Uterus (tissue), 4 donors: Measurements from ENCODE around the gene HOXD8. TPM values are rescaled to one million over a fixed set of nuclear protein-coding genes. Genes with fewer than 3 reads are reported as not detected.

ENCODE experiments used
- DNase-seq, 2 donors: peaks; one replicate each; pipeline ENCODE4 v3.0.0-alpha.2; 2019 to 2020
- H3K27ac ChIP-seq, 2 donors: fragments of 200-600 bp; sonication (generic); 1 replicate in 1 of 2; 2 replicates in 1 of 2; pipeline ENCODE4 v1.5.1; 2016 to 2018
- H3K27me3 ChIP-seq, 2 donors: fragments of 200-600 bp; sonication (generic); one replicate each; pipeline ENCODE4 v1.5.1; 2018 to 2019; ENCODE audit warnings: control low read depth in 1 of 2
- H3K36me3 ChIP-seq, 2 donors: fragments of 200-600 bp; sonication (generic); one replicate each; pipeline ENCODE4 v1.5.1; 2019; ENCODE audit warnings: control low read depth in 1 of 2
- H3K4me1 ChIP-seq, 2 donors: fragments of 200-600 bp; sonication (generic); one replicate each; pipeline ENCODE4 v1.5.1; 2018 to 2019; ENCODE audit warnings: control low read depth in 1 of 2
- H3K4me3 ChIP-seq, 2 donors: fragments of 200-600 bp; sonication (generic); 1 replicate in 1 of 2; 2 replicates in 1 of 2; pipeline ENCODE4 v1.5.1; 2018 to 2019; ENCODE audit warnings: mild to moderate bottlenecking in 1 of 2
- H3K9me3 ChIP-seq, 2 donors: fragments of 200-600 bp; sonication (generic); one replicate each; pipeline ENCODE4 v1.5.1; 2019; ENCODE audit warnings: control low read depth in 1 of 2
- POLR2A ChIP-seq, 2 donors: fragments of 450-650 bp; IDR thresholded peaks; one replicate each; pipeline ENCODE4 v1.6.1; 2016; ENCODE audit warnings: antibody characterized with exemption in 2 of 2, mild to moderate bottlenecking in 1 of 2, moderate library complexity in 1 of 2
- intact Hi-C: fragments of 100-400 bp; cut with DNase I; formaldehyde crosslinking; loops from one replicate; pipeline ENCODE4 v1.15.1; 2023; ENCODE audit warnings: low total_unique reads
- total RNA-seq, 4 donors: library from RNA; depleted of rRNA in 3 of 4; stranded (reverse); fragments of >200 nt in 3 of 4; gene quantifications; one replicate each; pipeline versions ENCODE4 v1.1.0 to v1.2.4, GENCODE V29; 2014 to 2023
- TF ChIP-seq, protein P1 (sequence below), 4 experiments: fragments of 200-600 bp in 2 of 4; fragments of 450-650 bp in 2 of 4; sonication (generic) in 2 of 4; IDR thresholded peaks; one replicate each; pipeline ENCODE4 v1.5.1; 2016 to 2019; ENCODE audit warnings: antibody characterized with exemption in 4 of 4, mild to moderate bottlenecking in 2 of 4, moderate library complexity in 1 of 4
- donor health status: DM: yes; HTN: yes; CAD: no.

HOXD8 gene
- total RNA-seq, 4 donors from 2014 or later: 25.8 to 75.6 (median 48.0) TPM

DNA sequence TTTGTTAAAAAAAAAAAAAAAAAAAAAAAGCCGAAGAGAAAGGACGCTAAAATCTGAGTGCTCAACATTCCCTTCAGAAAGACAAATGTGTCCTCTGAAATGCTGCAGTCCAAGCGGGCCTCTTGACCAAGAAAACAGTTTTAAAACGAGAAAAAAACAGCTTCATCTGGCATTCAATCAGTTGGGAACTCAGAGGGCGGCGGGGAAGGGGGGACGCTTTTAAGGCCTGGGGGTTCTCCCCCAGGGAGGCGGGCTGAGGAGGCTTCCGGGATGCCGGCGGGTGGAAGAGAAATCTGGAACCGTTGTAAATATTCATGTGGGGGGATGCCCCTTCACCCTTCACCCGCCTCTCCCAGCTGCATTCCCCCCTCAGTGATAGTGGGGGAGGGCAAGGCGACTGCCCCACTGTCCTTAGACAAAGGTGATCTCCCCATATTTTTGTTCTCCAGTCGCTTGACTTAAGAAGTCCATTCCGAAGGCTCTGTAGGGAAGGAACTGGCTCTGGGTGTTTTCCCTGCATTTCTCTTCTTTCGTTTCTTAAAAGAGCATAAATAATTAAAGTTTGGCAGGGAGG is 25.7 kb upstream of the HOXD8 start:
- peaks cover 0 to 15% of the 10 kb centered on the region in 2 donors for H3K4me1 ChIP-seq
- H3K27me3 ChIP-seq: peaks cover 7 to 18% of the 10 kb centered on the region in 2 donors
- peak overlapping the region; percentile 12 to 32 for H3K4me3 ChIP-seq
- intact Hi-C loops: no loop called here
- peak in 1 of 2 donors; percentile 41 for DNase-seq
- no peak for TF ChIP-seq POLR2A (IDR thresholded peaks at IDR 0.05)
- TF ChIP-seq, protein P1, sequence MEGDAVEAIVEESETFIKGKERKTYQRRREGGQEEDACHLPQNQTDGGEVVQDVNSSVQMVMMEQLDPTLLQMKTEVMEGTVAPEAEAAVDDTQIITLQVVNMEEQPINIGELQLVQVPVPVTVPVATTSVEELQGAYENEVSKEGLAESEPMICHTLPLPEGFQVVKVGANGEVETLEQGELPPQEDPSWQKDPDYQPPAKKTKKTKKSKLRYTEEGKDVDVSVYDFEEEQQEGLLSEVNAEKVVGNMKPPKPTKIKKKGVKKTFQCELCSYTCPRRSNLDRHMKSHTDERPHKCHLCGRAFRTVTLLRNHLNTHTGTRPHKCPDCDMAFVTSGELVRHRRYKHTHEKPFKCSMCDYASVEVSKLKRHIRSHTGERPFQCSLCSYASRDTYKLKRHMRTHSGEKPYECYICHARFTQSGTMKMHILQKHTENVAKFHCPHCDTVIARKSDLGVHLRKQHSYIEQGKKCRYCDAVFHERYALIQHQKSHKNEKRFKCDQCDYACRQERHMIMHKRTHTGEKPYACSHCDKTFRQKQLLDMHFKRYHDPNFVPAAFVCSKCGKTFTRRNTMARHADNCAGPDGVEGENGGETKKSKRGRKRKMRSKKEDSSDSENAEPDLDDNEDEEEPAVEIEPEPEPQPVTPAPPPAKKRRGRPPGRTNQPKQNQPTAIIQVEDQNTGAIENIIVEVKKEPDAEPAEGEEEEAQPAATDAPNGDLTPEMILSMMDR (IDR thresholded peaks at IDR 0.05): no peak
- H3K9me3 ChIP-seq: no peaks in the 10 kb centered on the region
- no peaks in the 10 kb centered on the region for H3K36me3 ChIP-seq
- H3K27ac ChIP-seq: peak overlapping the region; percentile 98 to 99

DNA sequence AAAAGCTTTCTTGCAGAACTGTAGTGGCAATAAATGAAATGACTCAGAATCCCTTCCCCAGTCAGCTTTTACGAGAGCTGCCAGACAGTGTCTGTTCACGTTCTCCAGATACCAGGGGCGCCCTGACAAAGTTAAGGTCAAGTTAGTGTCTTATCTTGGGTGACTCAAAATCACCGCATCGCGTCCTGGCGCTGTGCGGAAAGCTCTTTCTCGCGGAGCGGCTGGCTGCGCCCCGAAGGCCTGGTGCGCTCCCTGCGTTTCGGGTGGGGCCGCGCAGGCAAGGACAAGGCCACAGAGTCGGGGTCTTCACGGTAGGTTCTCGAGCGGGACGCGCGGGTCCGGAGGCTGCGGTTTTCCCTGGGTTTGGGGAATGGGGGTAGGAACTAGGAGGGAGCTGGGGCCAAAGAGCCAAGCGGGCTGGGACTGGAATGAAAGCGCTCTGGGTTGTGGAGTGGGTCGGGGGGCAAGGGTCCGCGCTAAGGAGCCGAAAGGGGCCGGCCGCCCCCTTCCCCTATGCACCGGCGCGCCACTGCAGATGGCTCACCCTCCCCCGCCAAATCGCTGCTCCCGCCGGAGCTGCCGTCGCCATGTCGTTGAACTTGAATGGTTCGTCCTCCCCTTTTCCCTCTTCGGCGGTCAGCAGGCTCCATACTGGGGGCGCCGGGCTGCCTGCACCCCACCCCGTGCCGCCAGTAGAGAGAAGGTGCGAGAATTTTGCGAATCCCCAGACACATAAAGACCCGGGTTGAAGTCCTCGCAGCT is 25.0 kb upstream of the HOXD8 start:
- H3K27me3 ChIP-seq: peaks cover 7 to 12% of the 10 kb centered on the region in 2 donors
- intact Hi-C loops: no loop called here
- peak overlapping the region; percentile 12 to 32 for H3K4me3 ChIP-seq
- H3K27ac ChIP-seq: peak overlapping the region; percentile 98 to 99
- peak in 1 of 2 donors; percentile 16 for TF ChIP-seq POLR2A (IDR thresholded peaks at IDR 0.05)
- TF ChIP-seq, protein P1 (IDR thresholded peaks at IDR 0.05): peak in 1 of 4 experiments; percentile 3
- DNase-seq: peak; percentile 60 to 84
- no peaks in the 10 kb centered on the region for H3K36me3 ChIP-seq
- no peaks in the 10 kb centered on the region for H3K9me3 ChIP-seq
- peaks cover 0 to 15% of the 10 kb centered on the region in 2 donors for H3K4me1 ChIP-seq

DNA sequence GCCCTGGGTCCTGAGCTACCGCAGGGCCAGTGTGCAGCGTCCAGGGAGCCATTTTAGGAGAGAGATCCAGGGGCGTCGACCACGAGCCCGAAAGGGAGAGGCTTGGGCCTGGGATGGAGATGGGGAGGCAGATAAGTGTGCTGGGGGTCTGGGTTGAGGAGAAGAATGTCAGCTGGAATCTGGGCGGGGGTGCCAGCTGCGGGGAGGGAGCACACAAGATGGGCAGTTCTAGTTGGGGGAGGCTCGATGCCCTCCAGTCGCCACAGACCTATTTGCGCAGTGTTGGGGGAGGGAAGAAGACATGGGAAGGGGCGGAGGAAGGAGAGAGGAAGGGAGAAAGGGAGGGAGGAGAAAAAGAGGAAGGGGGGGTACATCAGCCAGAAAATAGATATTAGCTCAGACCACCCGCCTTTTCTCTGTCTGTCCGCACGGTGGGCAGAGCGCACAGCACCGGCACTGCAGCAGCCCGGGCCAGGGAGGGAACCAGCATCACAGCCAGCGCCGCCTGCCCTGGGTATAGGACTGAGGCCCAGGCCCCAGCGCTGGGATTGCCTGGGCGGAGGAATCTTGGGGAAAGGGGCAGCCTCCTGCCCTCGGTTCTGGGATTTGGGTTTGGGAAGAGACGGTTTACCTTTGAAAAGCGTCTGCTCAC is 24.3 kb upstream of the HOXD8 start:
- Histone ChIP-seq H3K9me3 (no peaks in the 10 kb centered on the region), H3K4me3 (peak overlapping the region; percentile 12 to 32), H3K36me3 (no peaks in the 10 kb centered on the region), H3K27ac (peak overlapping the region; percentile 98 to 99), H3K27me3 (peaks cover 4 to 6% of the 10 kb centered on the region in 2 donors), H3K4me1 (peaks cover 0 to 10% of the 10 kb centered on the region in 2 donors)
- TF ChIP-seq, protein P1 (IDR thresholded peaks at IDR 0.05): no peak
- TF ChIP-seq POLR2A (IDR thresholded peaks at IDR 0.05): peak in 1 of 2 donors; percentile 11
- intact Hi-C loops: no loop called here
- DNase-seq: peak in 1 of 2 donors; percentile 64

DNA sequence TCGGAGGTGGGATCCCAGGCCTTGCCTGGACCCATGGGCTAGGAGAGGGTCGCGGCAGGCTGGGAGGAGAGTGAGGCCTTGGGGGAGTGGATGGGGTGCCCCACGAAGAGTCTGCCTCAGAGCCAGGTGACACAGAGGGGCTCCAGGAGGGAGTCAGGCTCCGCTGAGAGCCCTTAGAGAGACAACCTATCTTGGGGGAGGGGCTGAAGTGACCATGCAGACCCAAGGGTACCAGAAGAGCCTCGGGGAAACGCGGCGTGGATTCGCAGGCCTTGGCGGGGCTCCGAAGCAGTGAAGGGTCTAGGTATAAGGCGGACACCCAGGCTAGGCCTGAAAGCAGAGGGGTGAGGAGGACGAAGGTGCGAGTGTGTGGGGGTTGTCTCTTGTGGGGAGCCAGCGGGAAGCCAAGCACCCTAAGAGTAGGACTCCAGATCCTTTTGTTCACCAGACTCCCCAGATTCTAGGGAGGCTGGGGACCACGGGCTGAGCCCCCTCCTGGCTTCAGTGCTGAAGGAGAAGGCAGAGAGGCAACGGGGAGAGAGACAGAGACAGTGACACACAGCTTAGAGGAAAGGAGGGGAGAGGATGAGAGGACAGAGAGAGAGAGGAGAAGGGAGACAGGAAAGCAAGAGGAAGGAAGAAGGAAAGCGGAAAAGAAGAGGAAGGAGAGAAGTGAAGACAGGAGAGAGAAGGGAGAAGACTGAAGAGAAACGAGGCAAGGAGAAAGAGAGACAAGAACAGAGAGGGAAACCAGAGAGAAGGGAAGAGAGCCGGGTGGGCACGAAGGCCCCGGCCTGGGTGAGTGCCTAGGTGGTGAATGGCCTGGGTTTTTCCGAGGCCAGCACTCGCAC is 23.6 kb upstream of the HOXD8 start:
- intact Hi-C loops: no loop called here

More for the DNA sequence above, 23.6 kb upstream of the HOXD8 start:
- Histone ChIP-seq H3K36me3 (no peaks in the 10 kb centered on the region), H3K4me3 (peak overlapping the region; percentile 42 to 48), H3K9me3 (no peaks in the 10 kb centered on the region), H3K4me1 (peaks cover 0 to 8% of the 10 kb centered on the region in 2 donors), H3K27me3 (peaks cover 0 to 3% of the 10 kb centered on the region in 2 donors), H3K27ac (peak overlapping the region; percentile 98 to 99)
- TF ChIP-seq, protein P1 (IDR thresholded peaks at IDR 0.05): no peak
- TF ChIP-seq POLR2A (IDR thresholded peaks at IDR 0.05): no peak
- peak in 1 of 2 donors; percentile 50 for DNase-seq
